H1 (cell line): ENCODE measurements around the gene PLEKHG1. TPM values are rescaled to one million over a fixed set of nuclear protein-coding genes. Genes with fewer than 3 reads are reported as not detected.

Experiments used
- ATF2 ChIP-seq: IDR thresholded peaks from 2 replicates; pipeline ENCODE4 v1.6.1; 2012; ENCODE audit warnings: low read length, inconsistent platforms
- EGR1 ChIP-seq: IDR thresholded peaks from 2 replicates; pipeline ENCODE4 v1.6.1; 2011; ENCODE audit warnings: low read depth, low read length, borderline replicate concordance
- KDM1A ChIP-seq: fragments of 200-600, 300-600 bp; sonication (generic); IDR thresholded peaks from 2 replicates; pipeline ENCODE4 v1.7.1; 2016; ENCODE audit warnings: mild to moderate bottlenecking, low read length, borderline replicate concordance
- polyA plus RNA-seq, 7 experiments: library from polyadenylated mRNA; depleted of rRNA in 3 of 7; stranded (reverse) in 5 of 7; unstranded in 2 of 7; fragments of >200 nt in 5 of 7; fragments of 200-250 nt in 2 of 7; gene quantifications; 1 replicate in 5 of 7; 2 replicates in 1 of 7; 4 replicates in 1 of 7; pipeline versions ENCODE4 v1.2.1 to v1.2.3, GENCODE V29; 2011 to 2013; ENCODE audit warnings: missing spikeins in 2 of 7, mixed read lengths in 2 of 7
- total RNA-seq: library from RNA; stranded (reverse); fragmentation: NEBNext Ultra II Directional; extraction: Animal tissue kit (Norgen Biotek cat#: 25700); gene quantifications from 2 replicates; pipeline ENCODE4 v1.2.1, GENCODE V29; 2021
- TF ChIP-seq, protein P1 (sequence below), 3 experiments: IDR thresholded peaks; 1 replicate in 2 of 3; 2 replicates in 1 of 3; pipeline versions ENCODE4 v1.5.1 to v1.6.1; 2011; ENCODE audit warnings: low read length in 3 of 3, mild to moderate bottlenecking in 3 of 3, inconsistent platforms in 2 of 3, low read depth in 1 of 3, moderate library complexity in 1 of 3; ENCODE audit not compliant: insufficient read depth in 1 of 3; ENCODE audit errors: control extremely low read depth in 1 of 3

Gene PLEKHG1
- total and polyA plus RNA-seq, 2 of the 8 experiments (the other 6 are each of a cell fraction or from before 2014, with no cell fraction given), result 0.94 to 2.2 TPM

- TF ChIP-seq, protein P1, sequence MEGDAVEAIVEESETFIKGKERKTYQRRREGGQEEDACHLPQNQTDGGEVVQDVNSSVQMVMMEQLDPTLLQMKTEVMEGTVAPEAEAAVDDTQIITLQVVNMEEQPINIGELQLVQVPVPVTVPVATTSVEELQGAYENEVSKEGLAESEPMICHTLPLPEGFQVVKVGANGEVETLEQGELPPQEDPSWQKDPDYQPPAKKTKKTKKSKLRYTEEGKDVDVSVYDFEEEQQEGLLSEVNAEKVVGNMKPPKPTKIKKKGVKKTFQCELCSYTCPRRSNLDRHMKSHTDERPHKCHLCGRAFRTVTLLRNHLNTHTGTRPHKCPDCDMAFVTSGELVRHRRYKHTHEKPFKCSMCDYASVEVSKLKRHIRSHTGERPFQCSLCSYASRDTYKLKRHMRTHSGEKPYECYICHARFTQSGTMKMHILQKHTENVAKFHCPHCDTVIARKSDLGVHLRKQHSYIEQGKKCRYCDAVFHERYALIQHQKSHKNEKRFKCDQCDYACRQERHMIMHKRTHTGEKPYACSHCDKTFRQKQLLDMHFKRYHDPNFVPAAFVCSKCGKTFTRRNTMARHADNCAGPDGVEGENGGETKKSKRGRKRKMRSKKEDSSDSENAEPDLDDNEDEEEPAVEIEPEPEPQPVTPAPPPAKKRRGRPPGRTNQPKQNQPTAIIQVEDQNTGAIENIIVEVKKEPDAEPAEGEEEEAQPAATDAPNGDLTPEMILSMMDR (IDR thresholded peaks at IDR 0.05; ENCODE audit: control extremely low read depth in 1 of 3, insufficient read depth in 1 of 3, low read depth in 1 of 3, low read length in 3 of 3), result no peak
- TF ChIP-seq EGR1, result no peak
- TF ChIP-seq ATF2, result no peak
- TF ChIP-seq KDM1A, result no peak
Observed at GRCh38 chr6:150616586-150616985, 16.9 kb downstream of the PLEKHG1 start (continued).
